ENCODE measurements around the gene ATAD5. TPM values are rescaled to one million over a fixed set of nuclear protein-coding genes. Genes with fewer than 3 reads are reported as not detected.

The ATAD5 gene
- total RNA-seq, 1 experiment from 2014 or later, result 26.0 TPM

DNA sequence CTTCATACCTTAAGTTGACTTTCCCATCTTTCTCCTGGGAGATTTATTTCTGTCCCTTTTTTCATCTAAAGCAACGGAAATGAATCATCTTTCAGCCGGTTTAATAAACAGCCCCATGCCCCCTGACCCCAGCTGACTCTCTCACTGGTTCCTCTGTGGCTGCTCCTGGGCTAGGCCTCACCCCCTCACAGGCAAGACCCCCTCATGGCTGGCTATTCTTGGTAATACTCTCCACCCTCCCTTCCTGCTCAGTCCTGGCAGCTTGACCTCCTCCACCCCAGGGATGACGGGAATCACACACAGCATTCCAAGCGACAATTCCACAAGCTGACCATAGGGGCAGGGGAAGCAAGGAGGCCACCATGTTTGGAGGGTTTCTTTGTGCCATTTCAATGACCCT, 88.5 kb downstream of the ATAD5 start:
- ATAC-seq (peak; percentile 55), DNase-seq (ENCODE audit: low spot score) (peak; percentile 39)
- ChIA-PET CTCF (interaction anchor here (0.7 to 1.1 kb wide), 2 partner anchors 297 to 444 kb away, joined by 3 read pairs; partner anchors contain the start of gene GOSR1), POLR2A (no interaction called here)
- Mint-ChIP-seq H3K9me3 (no peaks in the 10 kb centered on the region), H3K36me3 (no peaks in the 10 kb centered on the region), H3K4me3 (0 out of 2 replicates have a peak overlapping the region, but pooled peaks have one; percentile 72), H3K4me1 (peaks cover 20% of the 10 kb centered on the region), H3K27me3 (ENCODE audit: low read depth) (peaks cover 60% of the 10 kb centered on the region), H3K27ac (no peak overlapping the region)
- TF ChIP-seq USF1 (CRISPR knock-in tag; IDR thresholded peaks at IDR 0.05) (no peak), RORB (CRISPR knock-in tag; IDR thresholded peaks at IDR 0.05) (no peak), ATF2 (CRISPR knock-in tag; IDR thresholded peaks at IDR 0.05; ENCODE audit: borderline replicate concordance, low read depth) (no peak), PRRX2 (CRISPR knock-in tag; IDR thresholded peaks at IDR 0.05) (no peak)

GRCh38 chr17:30920683-30921543, 89.1 kb downstream of the ATAD5 start:
- DNase-seq (ENCODE audit: low spot score) (no peak), ATAC-seq (no peak)
- ChIA-PET CTCF (interaction anchor here (0.7 to 1.1 kb wide), 3 partner anchors 88 to 444 kb away, joined by 3 read pairs; partner anchors contain the start of gene GOSR1), POLR2A (interaction anchor here (0.6 kb wide), 1 partner anchor 14 kb away, joined by 3 read pairs; no protein-coding TSS in a partner anchor)
- H3K9me3 Mint-ChIP-seq, result no peaks in the 10 kb centered on the region
- H3K27me3 Mint-ChIP-seq (ENCODE audit: low read depth), result peaks cover 66% of the 10 kb centered on the region
- peaks cover 20% of the 10 kb centered on the region for H3K4me1 Mint-ChIP-seq
- H3K27ac Mint-ChIP-seq, result no peak overlapping the region
- H3K36me3 Mint-ChIP-seq, result no peaks in the 10 kb centered on the region
- peak overlapping the region; percentile 72 for H3K4me3 Mint-ChIP-seq
- TF ChIP-seq, protein P1, sequence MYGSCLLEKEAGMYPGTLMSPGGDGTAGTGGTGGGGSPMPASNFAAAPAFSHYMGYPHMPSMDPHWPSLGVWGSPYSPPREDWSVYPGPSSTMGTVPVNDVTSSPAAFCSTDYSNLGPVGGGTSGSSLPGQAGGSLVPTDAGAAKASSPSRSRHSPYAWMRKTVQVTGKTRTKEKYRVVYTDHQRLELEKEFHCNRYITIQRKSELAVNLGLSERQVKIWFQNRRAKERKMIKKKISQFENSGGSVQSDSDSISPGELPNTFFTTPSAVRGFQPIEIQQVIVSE (CRISPR knock-in tag; IDR thresholded peaks at IDR 0.05; ENCODE audit: borderline replicate concordance), result no peak
- TF ChIP-seq IRF2 (CRISPR knock-in tag; IDR thresholded peaks at IDR 0.05; ENCODE audit: borderline replicate concordance, low read depth) (no peak), GTF2I (CRISPR knock-in tag; conservative IDR thresholded peaks at IDR 0.05) (no peak), ATF1 (CRISPR knock-in tag; IDR thresholded peaks at IDR 0.05) (no peak), ZNF423 (CRISPR knock-in tag; IDR thresholded peaks at IDR 0.05) (no peak), ZNF671 (CRISPR knock-in tag; IDR thresholded peaks at IDR 0.05) (no peak), TEAD1 (CRISPR knock-in tag; IDR thresholded peaks at IDR 0.05) (no peak), GABPB1 (CRISPR knock-in tag; IDR thresholded peaks at IDR 0.05) (no peak), NFATC4 (CRISPR knock-in tag; IDR thresholded peaks at IDR 0.05) (no peak), ETV6 (CRISPR knock-in tag; IDR thresholded peaks at IDR 0.05) (no peak), GRHL2 (CRISPR knock-in tag; IDR thresholded peaks at IDR 0.05; ENCODE audit: insufficient replicate concordance, severe bottlenecking) (no peak), ZBTB43 (CRISPR knock-in tag; IDR thresholded peaks at IDR 0.05) (no peak), SP1 (CRISPR knock-in tag; conservative IDR thresholded peaks at IDR 0.05) (no peak)
- TF ChIP-seq, protein P2, sequence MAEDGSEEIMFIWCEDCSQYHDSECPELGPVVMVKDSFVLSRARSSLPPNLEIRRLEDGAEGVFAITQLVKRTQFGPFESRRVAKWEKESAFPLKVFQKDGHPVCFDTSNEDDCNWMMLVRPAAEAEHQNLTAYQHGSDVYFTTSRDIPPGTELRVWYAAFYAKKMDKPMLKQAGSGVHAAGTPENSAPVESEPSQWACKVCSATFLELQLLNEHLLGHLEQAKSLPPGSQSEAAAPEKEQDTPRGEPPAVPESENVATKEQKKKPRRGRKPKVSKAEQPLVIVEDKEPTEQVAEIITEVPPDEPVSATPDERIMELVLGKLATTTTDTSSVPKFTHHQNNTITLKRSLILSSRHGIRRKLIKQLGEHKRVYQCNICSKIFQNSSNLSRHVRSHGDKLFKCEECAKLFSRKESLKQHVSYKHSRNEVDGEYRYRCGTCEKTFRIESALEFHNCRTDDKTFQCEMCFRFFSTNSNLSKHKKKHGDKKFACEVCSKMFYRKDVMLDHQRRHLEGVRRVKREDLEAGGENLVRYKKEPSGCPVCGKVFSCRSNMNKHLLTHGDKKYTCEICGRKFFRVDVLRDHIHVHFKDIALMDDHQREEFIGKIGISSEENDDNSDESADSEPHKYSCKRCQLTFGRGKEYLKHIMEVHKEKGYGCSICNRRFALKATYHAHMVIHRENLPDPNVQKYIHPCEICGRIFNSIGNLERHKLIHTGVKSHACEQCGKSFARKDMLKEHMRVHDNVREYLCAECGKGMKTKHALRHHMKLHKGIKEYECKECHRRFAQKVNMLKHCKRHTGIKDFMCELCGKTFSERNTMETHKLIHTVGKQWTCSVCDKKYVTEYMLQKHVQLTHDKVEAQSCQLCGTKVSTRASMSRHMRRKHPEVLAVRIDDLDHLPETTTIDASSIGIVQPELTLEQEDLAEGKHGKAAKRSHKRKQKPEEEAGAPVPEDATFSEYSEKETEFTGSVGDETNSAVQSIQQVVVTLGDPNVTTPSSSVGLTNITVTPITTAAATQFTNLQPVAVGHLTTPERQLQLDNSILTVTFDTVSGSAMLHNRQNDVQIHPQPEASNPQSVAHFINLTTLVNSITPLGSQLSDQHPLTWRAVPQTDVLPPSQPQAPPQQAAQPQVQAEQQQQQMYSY (CRISPR knock-in tag; IDR thresholded peaks at IDR 0.05), result no peak
- TF ChIP-seq, protein P3, sequence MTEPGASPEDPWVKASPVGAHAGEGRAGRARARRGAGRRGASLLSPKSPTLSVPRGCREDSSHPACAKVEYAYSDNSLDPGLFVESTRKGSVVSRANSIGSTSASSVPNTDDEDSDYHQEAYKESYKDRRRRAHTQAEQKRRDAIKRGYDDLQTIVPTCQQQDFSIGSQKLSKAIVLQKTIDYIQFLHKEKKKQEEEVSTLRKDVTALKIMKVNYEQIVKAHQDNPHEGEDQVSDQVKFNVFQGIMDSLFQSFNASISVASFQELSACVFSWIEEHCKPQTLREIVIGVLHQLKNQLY (CRISPR knock-in tag; IDR thresholded peaks at IDR 0.05), result no peak
- TF ChIP-seq, protein P4, sequence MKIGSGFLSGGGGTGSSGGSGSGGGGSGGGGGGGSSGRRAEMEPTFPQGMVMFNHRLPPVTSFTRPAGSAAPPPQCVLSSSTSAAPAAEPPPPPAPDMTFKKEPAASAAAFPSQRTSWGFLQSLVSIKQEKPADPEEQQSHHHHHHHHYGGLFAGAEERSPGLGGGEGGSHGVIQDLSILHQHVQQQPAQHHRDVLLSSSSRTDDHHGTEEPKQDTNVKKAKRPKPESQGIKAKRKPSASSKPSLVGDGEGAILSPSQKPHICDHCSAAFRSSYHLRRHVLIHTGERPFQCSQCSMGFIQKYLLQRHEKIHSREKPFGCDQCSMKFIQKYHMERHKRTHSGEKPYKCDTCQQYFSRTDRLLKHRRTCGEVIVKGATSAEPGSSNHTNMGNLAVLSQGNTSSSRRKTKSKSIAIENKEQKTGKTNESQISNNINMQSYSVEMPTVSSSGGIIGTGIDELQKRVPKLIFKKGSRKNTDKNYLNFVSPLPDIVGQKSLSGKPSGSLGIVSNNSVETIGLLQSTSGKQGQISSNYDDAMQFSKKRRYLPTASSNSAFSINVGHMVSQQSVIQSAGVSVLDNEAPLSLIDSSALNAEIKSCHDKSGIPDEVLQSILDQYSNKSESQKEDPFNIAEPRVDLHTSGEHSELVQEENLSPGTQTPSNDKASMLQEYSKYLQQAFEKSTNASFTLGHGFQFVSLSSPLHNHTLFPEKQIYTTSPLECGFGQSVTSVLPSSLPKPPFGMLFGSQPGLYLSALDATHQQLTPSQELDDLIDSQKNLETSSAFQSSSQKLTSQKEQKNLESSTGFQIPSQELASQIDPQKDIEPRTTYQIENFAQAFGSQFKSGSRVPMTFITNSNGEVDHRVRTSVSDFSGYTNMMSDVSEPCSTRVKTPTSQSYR (CRISPR knock-in tag; IDR thresholded peaks at IDR 0.05), result no peak
